HepG2 (cell line): ENCODE measurements around the gene PLEKHA6. TPM values are rescaled to one million over a fixed set of nuclear protein-coding genes. Genes with fewer than 3 reads are reported as not detected.

Experiments
- ARID4A ChIP-seq: sonication (generic); formaldehyde crosslinking; IDR thresholded peaks from 2 replicates; pipeline ENCODE4 v1.5.0; 2020; ENCODE audit warnings: mild to moderate bottlenecking, missing genetic modification reagents, borderline replicate concordance
- DPF2 ChIP-seq: sonication (generic); formaldehyde crosslinking; IDR thresholded peaks from 2 replicates; pipeline ENCODE4 v1.4.0; 2020; ENCODE audit warnings: mild to moderate bottlenecking, low read depth, missing genetic modification reagents, borderline replicate concordance
- EHMT2 ChIP-seq: fragments of 200-600 bp; sonication (generic); IDR thresholded peaks from 2 replicates; pipeline ENCODE4 v1.7.0; 2017; ENCODE audit warnings: antibody characterized with exemption, low read depth, low read length, borderline replicate concordance
- KDM5B ChIP-seq: sonication (generic); formaldehyde crosslinking; IDR thresholded peaks from 2 replicates; pipeline ENCODE4 v1.4.0; 2020; ENCODE audit warnings: missing genetic modification reagents, mild to moderate bottlenecking, borderline replicate concordance
- NFYB ChIP-seq: sonication (generic); formaldehyde crosslinking; IDR thresholded peaks from 2 replicates; pipeline ENCODE4 v1.4.0; 2020; ENCODE audit warnings: missing genetic modification reagents
- NR2F1 ChIP-seq, 2 experiments: fragments of 450-650 bp in 1 of 2; formaldehyde crosslinking in 1 of 2; IDR thresholded peaks; 2 replicates each; pipeline versions ENCODE4 v1.5.0 to v1.6.1; 2016 to 2020; ENCODE audit warnings: mild to moderate bottlenecking in 1 of 2, missing compliant biosample characterization in 1 of 2, missing genetic modification reagents in 1 of 2, moderate library complexity in 1 of 2
- RAD51 ChIP-seq: fragments of 450-650 bp; IDR thresholded peaks from 2 replicates; pipeline ENCODE4 v1.6.1; 2016; ENCODE audit warnings: borderline replicate concordance
- RERE ChIP-seq: IDR thresholded peaks from 2 replicates; pipeline ENCODE4 v1.6.1; 2016; ENCODE audit warnings: low read depth, missing genetic modification reagents, missing compliant biosample characterization
- WIZ ChIP-seq: sonication (generic); formaldehyde crosslinking; IDR thresholded peaks from 2 replicates; pipeline ENCODE4 v1.5.1; 2020; ENCODE audit warnings: mild to moderate bottlenecking, missing genetic modification reagents
- ZBTB37 ChIP-seq: sonication (generic); formaldehyde crosslinking; IDR thresholded peaks from 2 replicates; pipeline ENCODE4 v1.4.0; 2020; ENCODE audit warnings: mild to moderate bottlenecking, missing genetic modification reagents
- ZFP62 ChIP-seq: sonication (generic); formaldehyde crosslinking; IDR thresholded peaks from 2 replicates; pipeline ENCODE4 v1.4.0; 2020; ENCODE audit warnings: missing genetic modification reagents
- ZNF235 ChIP-seq: sonication (generic); formaldehyde crosslinking; IDR thresholded peaks from 2 replicates; pipeline ENCODE4 v1.8.1; 2023; ENCODE audit warnings: mild to moderate bottlenecking, missing genetic modification reagents, borderline replicate concordance
- ZNF275 ChIP-seq: sonication (generic); formaldehyde crosslinking; IDR thresholded peaks from 2 replicates; pipeline ENCODE4 v1.8.0; 2022; ENCODE audit warnings: missing genetic modification reagents, mild to moderate bottlenecking, inconsistent platforms, borderline replicate concordance
- ZNF790 ChIP-seq: sonication (generic); formaldehyde crosslinking; IDR thresholded peaks from 2 replicates; pipeline ENCODE4 v1.8.0; 2022; ENCODE audit warnings: missing genetic modification reagents, mild to moderate bottlenecking, borderline replicate concordance
- ZNF878 ChIP-seq: sonication (generic); formaldehyde crosslinking; IDR thresholded peaks from 2 replicates; pipeline ENCODE4 v1.8.1; 2023; ENCODE audit warnings: mild to moderate bottlenecking, missing genetic modification reagents, moderate library complexity
- polyA plus RNA-seq, 8 experiments: library from polyadenylated mRNA; depleted of rRNA in 3 of 8; stranded (reverse) in 7 of 8; unstranded in 1 of 8; fragments of >200 nt; fragmentation: Illumina TruSeq in 4 of 8; extraction: Trizol in 4 of 8; gene quantifications; 2 replicates each; pipeline versions ENCODE4 v1.2.1 to v1.2.3, GENCODE V29; 2011 to 2016; ENCODE audit warnings: low read depth in 4 of 8, missing spikeins in 1 of 8, mixed read lengths in 1 of 8; ENCODE audit not compliant: insufficient read depth in 1 of 8
- total RNA-seq, 5 experiments: library from RNA; depleted of rRNA; stranded (reverse); fragments of >200 nt; fragmentation: Illumina TruSeq; extraction: Trizol; gene quantifications; 2 replicates each; pipeline ENCODE4 v1.2.3, GENCODE V29; 2016; ENCODE audit warnings: low read depth in 1 of 5

The PLEKHA6 gene
- total and polyA plus RNA-seq, 2 of the 13 experiments (the other 11 are each of a cell fraction or from before 2014, with no cell fraction given) = 5.3 to 11.4 TPM

- TF ChIP-seq ARID4A = peak; percentile 4; the same call in 1 of the 2 replicates
- TF ChIP-seq EHMT2 = no peak
- TF ChIP-seq ZNF235 = no peak
- no peak for TF ChIP-seq ZBTB37 (CRISPR knock-in tag)
- no peak for TF ChIP-seq ZFP62 (CRISPR knock-in tag)
- TF ChIP-seq NR2F1 (CRISPR knock-in tag; IDR thresholded peaks at IDR 0.05) = no peak
- TF ChIP-seq ZNF790 (CRISPR knock-in tag) = no peak
- no peak for TF ChIP-seq ZNF878 (CRISPR knock-in tag)
- TF ChIP-seq WIZ (CRISPR knock-in tag) = no peak
- no peak for TF ChIP-seq DPF2
- TF ChIP-seq RAD51 = no peak
- TF ChIP-seq RERE = no peak
- no peak for TF ChIP-seq NFYB (CRISPR knock-in tag)
- TF ChIP-seq KDM5B (CRISPR knock-in tag) = peak; percentile 65
- TF ChIP-seq ZNF275 (CRISPR knock-in tag) = no peak
Observed at GRCh38 chr1:204376919-204377799, 17.4 kb upstream of the PLEKHA6 start (continued).
